Measurements from ENCODE around the gene OR2J1.
"Not testable (repeated sequence)": the region's sequence is repeated elsewhere in the genome, so short reads cannot be mapped to it uniquely, and the experiment has no call there.

OR2J1 gene

GRCh38 chr6:29131691-29132090 is 32.4 kb downstream of the OR2J1 start:
- TF ChIP-seq, protein P1, sequence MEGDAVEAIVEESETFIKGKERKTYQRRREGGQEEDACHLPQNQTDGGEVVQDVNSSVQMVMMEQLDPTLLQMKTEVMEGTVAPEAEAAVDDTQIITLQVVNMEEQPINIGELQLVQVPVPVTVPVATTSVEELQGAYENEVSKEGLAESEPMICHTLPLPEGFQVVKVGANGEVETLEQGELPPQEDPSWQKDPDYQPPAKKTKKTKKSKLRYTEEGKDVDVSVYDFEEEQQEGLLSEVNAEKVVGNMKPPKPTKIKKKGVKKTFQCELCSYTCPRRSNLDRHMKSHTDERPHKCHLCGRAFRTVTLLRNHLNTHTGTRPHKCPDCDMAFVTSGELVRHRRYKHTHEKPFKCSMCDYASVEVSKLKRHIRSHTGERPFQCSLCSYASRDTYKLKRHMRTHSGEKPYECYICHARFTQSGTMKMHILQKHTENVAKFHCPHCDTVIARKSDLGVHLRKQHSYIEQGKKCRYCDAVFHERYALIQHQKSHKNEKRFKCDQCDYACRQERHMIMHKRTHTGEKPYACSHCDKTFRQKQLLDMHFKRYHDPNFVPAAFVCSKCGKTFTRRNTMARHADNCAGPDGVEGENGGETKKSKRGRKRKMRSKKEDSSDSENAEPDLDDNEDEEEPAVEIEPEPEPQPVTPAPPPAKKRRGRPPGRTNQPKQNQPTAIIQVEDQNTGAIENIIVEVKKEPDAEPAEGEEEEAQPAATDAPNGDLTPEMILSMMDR (conservative IDR thresholded peaks at IDR 0.05; ENCODE audit: low read length), result no peak
- DNase-seq (ENCODE audit: low read depth), result no peak
- H3K4me3 ChIP-seq (ENCODE audit: low read length), result no peak overlapping the region

- TF ChIP-seq, protein P1 (conservative IDR thresholded peaks at IDR 0.05; ENCODE audit: low read length), result no peak
- H3K4me3 ChIP-seq (ENCODE audit: low read length), result no peak overlapping the region
- DNase-seq (ENCODE audit: low read depth), result no peak
Measured at GRCh38 chr6:29137724-29138123, 38.4 kb downstream of the OR2J1 start.

DNA sequence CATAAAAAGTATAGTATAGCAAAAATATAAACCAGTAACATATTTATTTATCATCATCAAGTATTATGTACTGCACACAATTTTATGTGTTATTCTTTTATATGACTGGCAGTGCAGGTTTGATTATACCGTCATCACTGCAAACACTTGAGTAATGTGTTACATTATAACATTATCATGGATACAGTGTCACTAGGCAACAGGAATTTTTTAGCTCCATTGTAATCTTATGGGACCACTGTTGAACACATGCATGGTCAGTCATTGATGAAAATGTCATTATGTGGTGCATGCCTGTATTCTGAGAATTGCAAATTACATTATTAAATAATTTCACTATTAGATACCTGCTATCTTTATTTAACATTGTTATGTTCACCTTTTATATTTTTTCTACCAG is 42.3 kb downstream of the OR2J1 start:
- H3K4me3 ChIP-seq (ENCODE audit: low read length), result no peak overlapping the region
- DNase-seq (ENCODE audit: low read depth), result no peak
- TF ChIP-seq, protein P1 (conservative IDR thresholded peaks at IDR 0.05; ENCODE audit: low read length), result no peak

GRCh38 chr6:29142309-29142708 is 43.0 kb downstream of the OR2J1 start:
- no peak overlapping the region for H3K4me3 ChIP-seq (ENCODE audit: low read length)
- TF ChIP-seq, protein P1 (conservative IDR thresholded peaks at IDR 0.05; ENCODE audit: low read length), result no peak
- no peak for DNase-seq (ENCODE audit: low read depth)

DNA sequence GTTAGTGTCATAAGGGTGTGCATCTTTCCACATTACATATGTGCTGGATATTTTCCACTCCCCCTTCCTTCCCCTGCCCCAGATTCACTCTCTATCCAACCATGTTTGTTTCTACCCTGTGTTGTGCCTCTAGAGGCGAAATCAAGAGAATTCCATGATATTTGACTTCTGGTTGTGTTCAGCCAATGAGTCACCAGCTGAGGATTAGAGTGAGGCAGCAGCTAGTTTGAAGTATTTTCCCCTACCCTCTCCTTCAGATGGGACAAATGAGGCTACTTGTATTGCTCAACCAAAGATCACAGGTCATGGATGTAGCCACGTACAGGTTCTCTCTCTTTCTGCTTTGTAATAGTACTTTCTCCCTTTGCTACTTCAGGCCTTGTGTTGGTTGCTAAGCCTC is 46.9 kb downstream of the OR2J1 start:
- no peak for DNase-seq (ENCODE audit: low read depth)
- H3K4me3 ChIP-seq (ENCODE audit: low read length), result no peak overlapping the region
- TF ChIP-seq, protein P1 (conservative IDR thresholded peaks at IDR 0.05; ENCODE audit: low read length), result no peak

- no peak for DNase-seq (ENCODE audit: low read depth)
- TF ChIP-seq, protein P1 (conservative IDR thresholded peaks at IDR 0.05; ENCODE audit: low read length), result no peak
- H3K4me3 ChIP-seq (ENCODE audit: low read length), result no peak overlapping the region
Measured at GRCh38 chr6:29147074-29147473, 47.8 kb downstream of the OR2J1 start.

GRCh38 chr6:29149444-29149843 is 50.2 kb downstream of the OR2J1 start:
- not testable (repeated sequence) for H3K4me3 ChIP-seq (ENCODE audit: low read length); DNase-seq (ENCODE audit: low read depth)
